HCEC 1CT (cell line): ENCODE results near the gene LGR6.

Experiments
- DNase-seq: peaks from one replicate; pipeline ENCODE4 v3.0.0-alpha.2; 2017

The LGR6 gene

DNA sequence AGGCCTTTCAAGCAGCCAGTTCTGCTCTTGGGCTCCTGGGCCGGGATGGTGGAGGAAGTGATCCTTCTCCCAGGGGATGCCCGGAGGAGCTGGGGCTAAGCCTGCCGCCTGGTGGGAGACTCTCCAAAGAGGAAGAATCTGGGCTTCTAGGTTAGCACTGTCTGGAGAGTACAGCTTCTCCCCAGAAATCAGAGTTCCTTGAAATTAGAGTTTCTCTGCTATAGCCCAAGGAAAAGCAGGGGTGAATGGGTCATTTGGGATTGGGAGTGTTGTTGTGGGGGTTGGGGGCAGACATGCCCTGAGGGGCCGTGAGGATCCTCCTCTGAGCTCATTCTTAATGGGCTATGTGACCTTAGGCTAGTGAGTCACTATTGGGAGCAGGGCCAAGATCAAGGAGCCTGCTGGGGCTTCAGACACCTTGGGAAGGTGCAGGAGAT lies 6.5 kb downstream of the LGR6 start:
- no peak for DNase-seq

DNA sequence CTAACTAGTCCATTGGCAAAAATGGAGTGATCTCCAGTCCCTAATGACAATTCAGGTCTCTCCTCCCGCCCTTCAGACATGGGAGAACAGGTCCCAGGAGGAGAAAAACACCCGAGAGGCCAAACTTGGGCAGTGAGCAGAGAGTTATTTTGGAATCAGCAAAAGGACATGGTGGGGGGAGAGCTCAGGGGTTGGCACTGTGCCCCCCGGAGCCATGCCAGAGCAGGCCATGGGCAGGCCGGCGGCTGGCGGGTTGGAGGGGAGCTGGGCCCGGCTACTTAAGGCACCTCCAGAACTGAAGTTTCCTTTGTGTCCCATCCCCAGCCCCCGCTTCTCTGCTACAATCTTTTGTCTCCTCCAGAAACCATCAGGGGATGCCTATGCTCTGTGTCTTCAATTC lies 7.1 kb downstream of the LGR6 start:
- no peak for DNase-seq

DNA sequence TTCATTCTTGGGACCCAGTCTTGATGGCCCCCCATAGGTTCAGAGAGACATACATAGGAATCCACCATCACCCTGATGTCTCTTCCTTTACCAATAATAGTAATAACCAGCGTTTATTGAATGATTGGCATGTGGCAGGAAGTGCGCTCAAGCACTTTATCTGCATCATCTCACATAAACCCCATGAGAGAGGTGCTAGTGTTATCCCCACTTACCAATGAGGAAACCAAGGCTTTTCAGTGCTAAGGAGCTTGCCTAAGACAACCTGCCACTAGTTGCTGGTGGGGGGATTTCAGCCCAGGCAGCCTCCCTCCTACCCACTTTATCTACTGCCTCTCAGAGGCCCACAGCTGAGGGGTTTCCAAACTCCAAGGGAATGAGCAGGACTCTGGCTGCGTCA lies 7.7 kb downstream of the LGR6 start:
- no peak for DNase-seq

DNA sequence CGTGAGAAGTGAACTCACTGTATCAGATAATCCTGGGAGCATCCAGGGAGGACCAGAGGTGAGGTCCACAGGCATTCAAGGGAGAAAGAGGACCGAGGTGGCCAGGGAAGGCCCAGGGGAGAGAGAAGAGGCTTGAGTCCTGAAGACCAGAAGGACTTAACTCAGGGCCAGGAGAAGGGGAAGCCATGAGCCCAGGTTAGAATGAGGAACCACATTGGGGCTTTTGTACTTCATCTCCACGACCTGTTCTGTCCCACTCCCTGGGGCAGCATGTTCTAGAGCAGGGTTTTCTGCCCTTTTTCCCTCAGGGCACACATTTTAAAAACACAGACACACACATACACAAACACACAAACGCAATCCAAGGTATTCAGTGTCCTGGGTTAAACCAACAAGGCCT lies 8.4 kb downstream of the LGR6 start:
- DNase-seq, result no peak

DNA sequence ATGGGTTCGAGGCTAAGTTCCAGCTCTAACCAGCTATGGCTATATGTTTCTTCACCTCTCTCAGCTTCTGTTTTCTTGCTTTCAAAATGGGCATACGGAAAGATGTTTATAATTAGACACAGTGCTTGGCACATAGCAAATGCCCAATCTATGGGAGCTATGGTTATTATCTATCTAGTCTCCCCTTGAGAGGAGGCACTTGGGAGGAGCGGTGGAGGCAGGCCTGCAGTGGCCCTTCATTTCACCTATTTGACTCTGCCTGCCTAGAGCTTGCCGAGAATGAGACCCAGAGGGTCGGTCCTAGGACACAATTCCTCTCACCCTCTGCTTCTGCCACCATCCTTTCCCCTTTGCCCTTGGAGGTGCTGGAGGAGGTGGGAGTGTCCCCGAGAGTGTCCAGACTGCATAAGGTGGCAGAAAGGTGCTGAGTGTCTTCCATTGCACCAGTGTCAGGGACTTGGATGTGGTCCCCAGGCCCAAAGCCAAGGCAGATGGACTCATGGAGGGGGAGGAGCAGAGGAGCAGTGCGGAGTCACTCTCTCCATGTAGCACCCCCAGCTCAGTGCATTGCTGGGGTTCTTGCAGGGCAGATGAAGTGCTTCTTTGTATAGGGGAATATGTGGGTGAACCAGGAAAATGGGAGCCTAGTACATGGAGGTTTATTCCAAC lies 9.0 kb downstream of the LGR6 start:
- no peak for DNase-seq

DNA sequence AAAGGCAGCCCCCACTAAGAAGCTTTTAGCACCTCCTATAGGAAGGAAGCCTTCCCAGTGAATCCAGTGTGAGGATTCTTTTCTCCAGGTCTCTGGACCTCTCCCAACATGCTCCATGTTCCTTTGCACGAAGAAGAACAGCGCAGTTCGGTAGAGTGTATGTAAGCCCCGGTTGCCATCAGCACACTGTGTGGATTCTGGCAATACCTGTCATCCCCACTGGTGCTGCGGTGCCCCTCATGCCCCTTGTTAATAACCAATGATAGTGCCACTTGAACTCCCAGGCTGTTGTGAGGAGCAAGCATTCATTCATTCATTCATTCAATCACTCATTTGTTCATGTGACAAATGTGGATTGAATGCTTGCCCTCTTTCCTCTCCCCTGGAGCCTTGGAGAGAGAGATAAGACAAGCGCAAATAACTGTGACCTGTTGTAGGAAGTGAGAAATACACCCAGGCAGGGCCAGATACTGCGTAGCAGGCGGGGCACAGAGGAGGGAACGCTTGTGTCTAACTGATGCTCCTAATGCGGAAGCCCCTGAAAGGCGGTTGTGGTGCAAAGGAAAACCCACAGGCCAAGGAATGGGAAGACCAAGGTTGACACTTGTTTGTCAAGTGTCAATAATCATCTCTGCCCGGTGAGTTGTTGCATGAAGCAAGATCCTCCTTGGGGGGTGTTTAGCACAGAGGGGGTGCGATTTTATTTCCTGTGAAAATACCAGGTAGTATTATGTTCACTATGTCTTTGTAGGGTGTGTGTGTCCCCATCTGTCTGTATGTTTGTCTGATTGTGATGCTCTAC lies 9.8 kb downstream of the LGR6 start:
- no peak for DNase-seq

DNA sequence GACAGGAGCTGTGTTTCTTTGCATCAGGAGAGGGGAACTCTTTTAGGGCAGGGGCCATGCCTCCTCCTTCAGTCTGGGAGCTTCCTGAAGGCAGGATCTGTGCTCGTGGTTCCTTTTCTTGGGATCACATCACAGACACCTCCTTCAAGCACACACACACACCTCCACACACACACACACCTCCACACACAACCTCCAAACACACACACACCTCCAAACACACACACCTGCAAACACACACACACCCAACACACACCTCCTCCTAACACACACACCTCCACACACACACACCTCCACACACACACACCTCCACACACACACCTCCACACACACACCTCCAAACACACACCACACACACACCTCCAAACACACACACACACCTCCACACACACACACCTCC lies 10.5 kb downstream of the LGR6 start:
- no peak for DNase-seq

DNA sequence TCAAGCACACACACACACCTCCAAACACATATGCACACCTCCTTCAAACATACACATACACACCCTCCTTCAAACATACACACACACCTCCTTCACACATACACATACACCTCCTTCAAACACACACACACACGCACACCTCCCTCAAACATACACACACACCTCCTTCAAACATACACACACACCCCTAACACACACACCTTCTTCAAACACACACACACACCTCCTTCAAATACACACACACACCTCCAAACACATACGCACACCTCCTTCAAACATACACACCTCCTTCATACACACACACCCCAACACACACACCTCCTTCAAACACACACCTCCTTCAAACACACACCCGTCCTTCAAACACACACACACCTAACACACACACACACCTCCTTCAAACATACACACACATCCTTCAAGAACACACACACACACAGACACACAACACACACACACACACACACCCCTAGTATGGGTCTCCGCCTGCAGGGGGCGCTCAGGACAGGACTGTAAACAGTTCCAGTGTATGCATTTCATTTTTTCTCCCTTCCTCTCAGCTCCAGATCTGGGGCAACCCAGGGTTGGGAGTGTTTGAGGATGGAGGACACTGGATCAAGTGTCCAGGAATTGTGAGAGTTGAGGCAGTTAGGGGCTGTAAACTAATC lies 12.1 kb downstream of the LGR6 start:
- no peak for DNase-seq

DNA sequence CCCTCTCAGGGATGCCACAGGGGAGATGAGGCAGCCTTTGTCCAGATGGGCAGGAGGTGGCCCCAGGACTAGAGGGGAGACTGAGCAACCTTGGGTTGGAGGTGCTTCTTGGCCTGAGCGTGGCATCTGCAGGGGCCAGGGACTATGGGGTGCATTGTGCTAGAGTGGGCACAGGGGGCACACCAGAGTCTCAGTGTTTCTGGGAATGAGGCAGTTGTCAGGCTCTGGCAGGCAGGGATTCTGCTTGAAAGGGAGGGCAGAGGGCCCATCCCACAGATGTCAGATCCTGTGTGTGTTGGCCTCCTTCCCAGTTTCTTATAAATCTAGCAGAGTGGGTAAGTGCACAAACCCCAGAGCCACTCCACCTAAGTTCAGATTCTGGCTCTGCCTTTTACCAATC lies 13.7 kb downstream of the LGR6 start:
- DNase-seq, result peak; percentile 29

DNA sequence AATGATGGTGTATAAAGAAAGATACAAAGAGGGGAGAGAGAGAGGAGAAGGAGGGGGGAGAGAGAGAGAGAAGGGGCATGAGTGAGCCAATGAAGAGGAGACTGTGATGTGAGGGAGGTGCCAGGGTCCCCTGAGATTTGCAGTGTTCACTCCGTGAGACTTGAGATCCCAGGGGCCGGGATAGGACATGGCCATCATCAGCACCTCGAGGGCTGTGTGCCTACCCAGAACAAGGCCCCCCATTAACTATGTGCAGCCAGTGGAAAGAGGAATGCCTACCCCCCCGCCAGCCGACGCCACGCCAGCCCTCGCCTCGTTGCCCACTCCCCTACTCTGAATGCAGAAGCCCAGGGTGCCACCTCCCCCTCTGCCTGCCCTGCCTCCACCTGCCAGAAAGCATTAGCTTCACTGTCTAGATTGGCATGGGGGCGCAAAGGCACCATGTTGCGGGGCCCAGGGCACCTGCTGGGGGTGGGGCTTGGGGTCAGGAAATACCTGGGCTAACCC lies 14.8 kb downstream of the LGR6 start:
- DNase-seq, result no peak

DNA sequence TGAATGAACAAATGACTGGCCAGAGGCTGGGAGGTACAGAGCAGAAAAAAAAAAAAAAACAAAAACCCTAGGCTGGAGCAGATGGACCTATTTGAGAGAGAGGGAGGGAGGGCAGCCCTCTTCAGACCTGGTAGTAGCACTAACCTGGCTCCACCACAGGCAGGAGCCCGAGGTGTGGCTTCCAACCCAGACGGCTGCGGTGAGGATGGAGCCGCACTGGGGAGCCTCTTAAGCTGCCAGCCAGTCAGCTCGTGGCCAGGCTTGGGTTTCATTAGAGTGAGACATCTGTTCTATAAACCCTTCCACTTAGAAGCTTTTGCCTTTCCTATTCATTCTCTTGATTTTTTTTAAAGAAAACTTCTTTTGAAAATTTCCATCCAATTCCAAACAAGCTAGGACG lies 16.8 kb downstream of the LGR6 start:
- no peak for DNase-seq

DNA sequence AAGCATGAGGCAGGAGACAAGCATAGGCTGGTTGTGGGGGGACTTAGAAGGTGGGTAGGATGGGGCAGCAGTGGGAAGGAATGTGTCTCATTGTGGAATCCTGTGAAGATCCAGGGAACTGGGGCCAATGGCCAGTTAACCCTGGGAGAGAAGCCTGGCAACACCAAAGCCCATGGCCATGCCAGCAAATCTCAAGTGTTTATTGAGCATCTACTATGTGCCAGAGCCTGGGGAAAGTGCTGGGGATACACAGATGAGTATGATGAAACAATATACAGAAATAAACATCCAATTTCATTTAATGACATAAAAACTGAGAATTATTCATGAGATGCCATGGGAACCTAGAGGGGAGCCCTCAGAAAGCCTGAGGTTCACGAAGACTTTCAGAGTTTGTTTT lies 17.4 kb downstream of the LGR6 start:
- no peak for DNase-seq

DNA sequence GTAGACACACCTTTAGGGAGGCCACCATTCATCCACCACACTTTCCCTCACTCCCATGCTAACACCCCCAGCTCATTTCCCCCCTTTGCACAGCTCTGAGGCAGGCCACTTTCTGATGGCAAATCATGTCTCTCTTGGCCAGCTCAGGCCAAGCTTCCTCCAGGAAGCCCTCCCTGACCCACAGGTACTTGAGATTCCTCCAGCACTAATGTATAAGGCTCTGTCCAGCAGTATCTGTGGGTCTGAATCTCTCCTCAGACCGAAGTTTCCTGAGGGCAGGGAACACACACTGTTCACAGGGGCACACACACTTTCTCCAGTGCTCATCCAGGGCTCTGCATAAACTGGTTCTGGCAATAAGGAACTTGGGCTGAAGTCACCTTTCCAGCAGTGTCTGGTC lies 19.2 kb downstream of the LGR6 start:
- DNase-seq, result no peak

DNA sequence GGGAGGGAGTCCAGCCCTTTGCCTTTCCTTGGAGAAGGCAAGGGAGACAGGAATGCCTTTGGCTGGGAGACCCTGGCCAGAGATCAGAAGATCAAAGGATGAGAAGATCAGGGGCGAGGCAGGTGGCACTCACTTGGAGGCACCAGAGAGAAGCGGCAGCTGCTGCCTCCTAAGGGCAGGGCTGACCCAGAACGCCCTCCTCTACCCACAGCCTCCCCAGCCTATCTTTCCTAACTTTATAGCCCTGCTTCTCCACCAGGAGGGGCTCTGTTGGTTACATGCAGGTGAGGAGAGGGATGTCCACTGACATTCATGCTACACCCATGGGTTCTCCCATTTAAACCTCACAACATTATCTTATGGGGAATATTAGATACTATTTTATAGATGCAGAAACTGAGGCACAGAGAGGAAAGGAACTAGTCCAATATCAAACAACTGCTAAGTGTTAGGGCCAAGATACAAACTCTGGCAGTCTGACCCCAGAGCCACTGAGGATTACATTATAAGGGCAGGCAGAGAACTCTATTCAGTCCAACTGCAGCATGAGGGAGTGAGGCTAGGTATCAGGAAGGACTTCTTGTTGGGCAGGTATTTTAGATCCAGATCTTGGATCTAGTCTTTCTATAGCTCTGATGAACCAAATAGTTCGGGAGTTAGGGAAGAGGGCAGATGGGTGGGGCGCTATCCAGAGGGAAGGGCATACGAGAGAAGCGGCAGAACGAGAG lies 19.9 kb downstream of the LGR6 start:
- peak; percentile 10 for DNase-seq

DNA sequence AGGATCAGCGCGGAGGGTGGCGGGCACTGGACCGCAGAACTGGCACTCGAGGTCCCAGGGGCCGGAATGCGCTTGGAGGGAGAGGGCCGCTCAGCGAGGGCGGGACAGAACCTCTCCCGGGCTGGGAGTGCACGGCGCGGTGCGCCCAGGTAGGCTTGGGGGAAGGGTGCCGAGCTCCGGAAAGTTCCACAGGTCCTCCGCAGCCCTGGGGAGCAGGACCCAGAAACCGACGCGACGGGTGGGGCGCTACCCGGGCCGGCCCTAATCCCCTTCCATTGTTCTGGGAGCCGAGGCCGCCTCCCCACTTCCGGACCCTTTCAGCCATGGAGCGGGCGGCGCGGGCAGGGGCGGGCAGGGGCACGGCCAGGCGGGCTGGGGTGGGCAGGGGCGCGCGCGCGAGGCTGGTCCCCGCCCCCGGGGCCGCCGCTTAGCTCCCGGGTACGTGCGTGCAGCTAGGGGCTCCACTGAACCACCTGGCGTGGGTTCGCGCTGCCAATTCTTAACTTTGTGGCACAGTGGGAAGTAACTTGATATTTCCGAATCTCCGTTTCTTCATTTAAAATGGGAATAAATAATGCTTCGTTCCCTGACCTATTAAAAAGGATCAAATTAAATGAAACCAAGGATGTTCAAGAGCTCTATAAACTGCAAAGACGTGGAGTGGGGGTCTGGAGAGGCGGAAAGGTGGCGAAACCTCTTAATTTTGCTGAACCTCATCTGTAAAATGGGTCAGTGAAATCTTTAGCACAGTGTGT lies 20.7 kb downstream of the LGR6 start:
- DNase-seq, result no peak

DNA sequence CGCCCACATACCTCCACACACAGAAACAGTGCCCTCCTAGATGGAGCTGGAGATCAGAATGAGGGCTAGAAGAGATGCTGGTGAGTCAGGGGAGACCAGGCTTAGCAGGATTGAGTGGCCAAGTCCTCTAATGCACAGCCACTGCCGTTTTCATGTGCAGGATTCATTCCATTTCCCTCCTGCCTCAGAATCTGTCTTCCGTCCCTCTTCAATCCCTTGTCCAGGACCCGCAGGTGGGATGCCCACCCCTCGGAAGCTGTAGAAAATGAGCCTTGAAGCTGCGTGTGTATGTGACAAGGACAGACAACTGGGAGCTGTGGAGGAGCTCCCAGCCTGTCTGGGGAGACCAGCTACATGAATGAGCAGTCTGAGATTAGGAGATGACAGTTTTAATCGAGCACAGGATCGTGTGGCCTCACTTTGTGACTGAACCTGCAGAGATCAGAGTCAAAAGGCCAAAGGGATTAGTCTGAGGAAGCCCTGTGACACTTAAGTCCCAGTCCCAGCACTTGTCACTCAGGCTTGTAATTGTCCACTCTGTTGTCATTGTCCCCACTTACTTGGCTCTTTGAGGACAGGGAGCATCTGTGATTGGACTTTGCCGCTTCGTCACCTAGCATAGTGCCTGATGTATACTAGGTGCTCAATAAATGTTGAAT lies 22.0 kb downstream of the LGR6 start:
- DNase-seq, result no peak

DNA sequence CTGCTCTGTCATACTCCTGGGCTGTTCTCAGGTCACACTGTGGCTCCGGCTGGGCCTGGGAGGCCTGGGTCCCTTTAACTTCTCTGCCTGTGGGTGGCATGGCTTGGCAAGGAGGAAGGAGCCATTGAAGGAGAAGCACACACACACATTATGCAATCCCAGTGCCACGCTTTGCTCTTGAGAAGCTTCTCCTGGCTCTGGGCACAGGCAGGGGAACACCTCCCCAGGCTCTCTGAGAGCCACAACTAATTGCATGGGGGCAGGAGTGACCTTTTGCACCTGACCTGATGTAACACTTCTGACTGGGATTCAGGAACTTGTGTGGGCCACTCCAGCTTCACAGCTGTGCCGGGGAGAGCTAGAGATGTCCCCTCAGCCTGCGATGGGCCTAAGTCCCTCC lies 23.1 kb downstream of the LGR6 start:
- no peak for DNase-seq

DNA sequence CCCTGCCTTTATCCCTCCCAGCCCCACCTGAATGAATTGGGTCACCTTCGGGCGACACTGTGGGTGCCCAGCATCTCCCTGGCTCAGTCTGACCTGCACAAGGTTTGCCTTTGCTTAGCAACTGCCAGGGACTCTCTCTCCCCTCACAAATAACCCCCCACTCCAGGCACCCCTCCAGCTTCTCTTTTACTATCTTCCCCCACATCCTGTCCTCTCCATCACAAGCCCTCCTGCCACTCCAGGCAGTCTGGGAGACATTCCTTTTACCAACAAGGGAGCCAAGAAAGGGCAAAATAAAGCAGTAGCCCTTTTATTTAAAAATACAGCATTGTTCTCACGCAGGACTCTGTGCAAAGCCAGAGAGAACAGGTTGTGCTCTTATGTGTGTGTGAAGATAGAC lies 23.9 kb downstream of the LGR6 start:
- DNase-seq, result no peak

DNA sequence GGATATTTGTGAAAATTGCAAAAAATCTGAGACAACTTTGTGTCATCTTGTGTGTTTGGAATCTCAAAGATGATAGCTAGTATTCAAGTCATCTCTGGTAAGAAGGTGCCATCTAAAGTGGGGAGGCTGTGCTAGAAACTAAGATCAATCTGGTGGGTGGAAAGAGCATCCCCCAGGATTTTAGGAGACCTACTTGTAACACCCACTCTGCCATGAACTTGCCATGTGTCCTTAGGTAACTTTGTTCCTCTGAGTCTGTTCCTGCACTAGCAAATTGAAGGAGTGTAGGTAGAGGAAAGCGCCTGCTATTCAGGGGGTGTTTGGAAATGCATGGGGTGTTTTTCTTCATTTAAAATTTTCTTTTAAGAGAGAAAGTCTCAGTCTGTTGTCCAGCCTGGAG lies 24.4 kb downstream of the LGR6 start:
- no peak for DNase-seq

DNA sequence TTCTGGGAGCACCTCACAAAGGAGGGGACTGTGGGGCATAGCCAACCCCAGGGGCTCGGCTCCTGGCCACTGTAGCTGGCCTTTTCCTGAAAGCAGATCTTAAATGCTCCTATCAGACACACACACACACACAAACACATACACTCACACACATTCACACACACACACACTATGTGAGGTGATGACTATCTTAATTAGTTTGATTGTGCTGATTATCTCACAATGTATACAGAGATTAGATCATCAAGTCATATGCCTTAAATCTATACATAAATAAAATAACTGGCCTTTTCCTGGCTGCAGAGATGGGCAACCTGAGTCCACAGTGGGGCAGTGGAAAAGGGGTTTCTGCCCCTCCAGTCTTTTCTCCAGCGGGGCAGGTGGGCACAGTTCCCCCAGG lies 27.1 kb downstream of the LGR6 start:
- no peak for DNase-seq

DNA sequence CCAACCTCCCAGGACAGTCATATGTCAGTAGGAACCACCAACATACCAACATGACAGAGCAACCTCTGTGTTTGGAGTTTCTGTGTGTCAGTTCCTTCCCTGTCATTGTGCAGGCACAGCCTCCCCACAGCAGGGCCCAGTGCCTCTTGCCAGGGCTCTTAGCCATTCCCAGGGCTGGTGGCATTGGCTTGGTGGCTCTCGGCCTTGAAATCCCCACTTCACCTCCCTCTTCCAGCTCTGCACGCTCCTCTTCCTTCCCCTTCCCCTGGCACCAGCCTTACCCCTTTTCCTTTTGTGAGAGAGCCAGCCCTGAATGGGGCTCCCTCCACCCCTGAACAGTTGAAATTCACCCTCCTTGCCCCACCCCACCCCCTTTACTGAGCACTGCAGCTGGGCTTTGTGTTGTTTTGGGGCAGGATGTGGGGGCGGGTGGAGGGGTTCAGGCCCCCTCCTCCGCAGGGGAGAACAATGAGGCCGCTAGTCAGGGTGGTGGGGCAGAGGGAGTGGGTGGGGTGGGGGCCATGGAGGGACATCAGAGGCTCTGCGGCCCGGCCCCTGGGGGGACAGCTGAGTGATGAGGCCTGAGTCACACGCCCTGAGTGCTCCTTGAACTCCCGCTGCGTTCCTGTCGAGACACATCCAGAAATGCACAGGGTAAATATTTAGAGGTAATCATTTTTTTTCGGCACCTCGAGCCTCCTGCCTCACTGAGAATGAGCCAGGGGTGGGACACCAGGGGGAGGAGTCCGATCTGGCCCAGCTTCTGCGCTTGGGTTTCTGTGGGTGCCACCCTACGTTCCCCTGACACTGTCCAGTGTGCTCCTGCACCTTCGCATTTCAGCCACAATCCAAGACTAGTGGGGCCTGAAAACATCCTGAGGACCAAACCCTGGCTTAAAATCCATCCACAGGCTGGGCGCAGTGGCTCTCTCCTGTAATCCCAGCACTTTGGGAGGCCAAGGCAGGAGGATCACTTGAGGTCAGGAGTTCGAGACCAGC lies 28.6 kb downstream of the LGR6 start:
- no peak for DNase-seq
